ENCODE data around the gene IGF1R.

DNA sequence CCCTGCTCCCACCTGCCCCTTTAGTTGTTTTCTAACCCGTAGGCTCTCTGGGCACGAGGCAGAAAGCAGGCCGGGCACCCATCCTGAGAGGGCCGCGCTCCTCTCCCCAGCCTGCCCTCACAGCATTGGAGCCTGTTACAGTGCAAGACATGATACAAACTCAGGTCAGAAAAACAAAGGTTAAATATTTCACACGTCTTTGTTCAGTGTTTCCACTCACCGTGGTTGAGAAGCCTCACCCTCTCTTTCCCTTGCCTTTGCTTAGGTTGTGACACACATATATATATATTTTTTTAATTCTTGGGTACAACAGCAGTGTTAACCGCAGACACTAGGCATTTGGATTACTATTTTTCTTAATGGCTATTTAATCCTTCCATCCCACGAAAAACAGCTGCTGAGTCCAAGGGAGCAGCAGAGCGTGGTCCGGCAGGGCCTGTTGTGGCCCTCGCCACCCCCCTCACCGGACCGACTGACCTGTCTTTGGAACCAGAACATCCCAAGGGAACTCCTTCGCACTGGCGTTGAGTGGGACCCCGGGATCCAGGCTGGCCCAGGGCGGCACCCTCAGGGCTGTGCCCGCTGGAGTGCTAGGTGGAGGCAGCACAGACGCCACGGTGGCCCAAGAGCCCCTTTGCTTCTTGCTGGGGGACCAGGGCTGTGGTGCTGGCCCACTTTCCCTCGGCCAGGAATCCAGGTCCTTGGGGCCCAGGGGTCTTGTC lies 310.7 kb downstream of the IGF1R start:
- TF ChIP-seq, protein P1, sequence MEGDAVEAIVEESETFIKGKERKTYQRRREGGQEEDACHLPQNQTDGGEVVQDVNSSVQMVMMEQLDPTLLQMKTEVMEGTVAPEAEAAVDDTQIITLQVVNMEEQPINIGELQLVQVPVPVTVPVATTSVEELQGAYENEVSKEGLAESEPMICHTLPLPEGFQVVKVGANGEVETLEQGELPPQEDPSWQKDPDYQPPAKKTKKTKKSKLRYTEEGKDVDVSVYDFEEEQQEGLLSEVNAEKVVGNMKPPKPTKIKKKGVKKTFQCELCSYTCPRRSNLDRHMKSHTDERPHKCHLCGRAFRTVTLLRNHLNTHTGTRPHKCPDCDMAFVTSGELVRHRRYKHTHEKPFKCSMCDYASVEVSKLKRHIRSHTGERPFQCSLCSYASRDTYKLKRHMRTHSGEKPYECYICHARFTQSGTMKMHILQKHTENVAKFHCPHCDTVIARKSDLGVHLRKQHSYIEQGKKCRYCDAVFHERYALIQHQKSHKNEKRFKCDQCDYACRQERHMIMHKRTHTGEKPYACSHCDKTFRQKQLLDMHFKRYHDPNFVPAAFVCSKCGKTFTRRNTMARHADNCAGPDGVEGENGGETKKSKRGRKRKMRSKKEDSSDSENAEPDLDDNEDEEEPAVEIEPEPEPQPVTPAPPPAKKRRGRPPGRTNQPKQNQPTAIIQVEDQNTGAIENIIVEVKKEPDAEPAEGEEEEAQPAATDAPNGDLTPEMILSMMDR (conservative IDR thresholded peaks at IDR 0.05 in 1 of 2, IDR thresholded peaks at IDR 0.05 in 1 of 2; ENCODE audit: extremely low read depth in 1 of 2, insufficient read depth in 1 of 2, low read depth in 1 of 2, low read length in 2 of 2), result no peak
- no peak for TF ChIP-seq EZH2 (IDR thresholded peaks at IDR 0.05; ENCODE audit: borderline replicate concordance, low read length)

All from mammary epithelial cell (primary cell).